Fibroblast of the aortic adventitia (primary cell): ENCODE data around the gene FGD3. TPM values are rescaled to one million over a fixed set of nuclear protein-coding genes. Genes with fewer than 3 reads are reported as not detected.

Source experiments
- DNase-seq: peaks from one replicate; pipeline ENCODE4 v3.0.0-alpha.2; 2010; ENCODE audit warnings: low read depth
- H3K4me3 ChIP-seq: 2 replicates; pipeline ENCODE4 v1.5.1; 2011; ENCODE audit warnings: low read depth, mild to moderate bottlenecking, control low read depth, low read length, moderate library complexity
- total RNA-seq: library from RNA; depleted of rRNA; stranded (reverse); fragments of >200 nt; gene quantifications from 2 replicates; pipeline ENCODE4 v1.2.3, GENCODE V29; 2012; ENCODE audit warnings: low replicate concordance
- TF ChIP-seq, protein P1 (sequence below): IDR thresholded peaks from 2 replicates; pipeline ENCODE4 v1.5.1; 2011; ENCODE audit warnings: mild to moderate bottlenecking, low read length, control low read depth, inconsistent platforms; ENCODE audit not compliant: insufficient read depth

The FGD3 gene
- total RNA-seq, 1 donor = not detected

- DNase-seq = no peak
- TF ChIP-seq, protein P1, sequence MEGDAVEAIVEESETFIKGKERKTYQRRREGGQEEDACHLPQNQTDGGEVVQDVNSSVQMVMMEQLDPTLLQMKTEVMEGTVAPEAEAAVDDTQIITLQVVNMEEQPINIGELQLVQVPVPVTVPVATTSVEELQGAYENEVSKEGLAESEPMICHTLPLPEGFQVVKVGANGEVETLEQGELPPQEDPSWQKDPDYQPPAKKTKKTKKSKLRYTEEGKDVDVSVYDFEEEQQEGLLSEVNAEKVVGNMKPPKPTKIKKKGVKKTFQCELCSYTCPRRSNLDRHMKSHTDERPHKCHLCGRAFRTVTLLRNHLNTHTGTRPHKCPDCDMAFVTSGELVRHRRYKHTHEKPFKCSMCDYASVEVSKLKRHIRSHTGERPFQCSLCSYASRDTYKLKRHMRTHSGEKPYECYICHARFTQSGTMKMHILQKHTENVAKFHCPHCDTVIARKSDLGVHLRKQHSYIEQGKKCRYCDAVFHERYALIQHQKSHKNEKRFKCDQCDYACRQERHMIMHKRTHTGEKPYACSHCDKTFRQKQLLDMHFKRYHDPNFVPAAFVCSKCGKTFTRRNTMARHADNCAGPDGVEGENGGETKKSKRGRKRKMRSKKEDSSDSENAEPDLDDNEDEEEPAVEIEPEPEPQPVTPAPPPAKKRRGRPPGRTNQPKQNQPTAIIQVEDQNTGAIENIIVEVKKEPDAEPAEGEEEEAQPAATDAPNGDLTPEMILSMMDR = no peak
- no peak overlapping the region for H3K4me3 ChIP-seq
Measured at GRCh38 chr9:92965061-92965758, 17.9 kb downstream of the FGD3 start.

- TF ChIP-seq, protein P1 = no peak
Measured at GRCh38 chr9:92965759-92966517, 18.6 kb downstream of the FGD3 start.

GRCh38 chr9:92966518-92966800 lies 19.1 kb downstream of the FGD3 start:
- H3K4me3 ChIP-seq = no peak overlapping the region
- DNase-seq = no peak
- TF ChIP-seq, protein P1 = no peak

More at GRCh38 chr9:92965759-92966517, 18.6 kb downstream of the FGD3 start:
- no peak for DNase-seq
- no peak overlapping the region for H3K4me3 ChIP-seq

DNA sequence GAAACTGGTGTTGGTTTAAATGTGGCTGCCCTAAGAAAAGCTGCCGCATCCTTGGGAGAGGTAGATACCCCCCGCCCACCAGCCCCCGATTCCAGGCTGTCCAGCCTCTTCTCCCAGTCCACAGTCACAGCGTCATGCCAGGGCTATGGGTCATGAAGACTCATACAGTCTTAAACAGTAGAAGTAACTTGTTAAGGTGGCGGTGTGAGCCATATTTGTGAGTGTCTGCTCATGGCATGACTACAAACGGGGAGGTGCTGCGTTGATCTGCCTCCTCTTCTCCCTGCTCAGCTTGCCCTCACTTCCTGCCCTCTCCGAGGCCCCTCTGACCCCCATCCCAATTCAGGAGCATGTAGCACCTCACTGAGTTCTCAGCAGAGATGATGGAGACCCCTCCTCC lies 20.8 kb downstream of the FGD3 start:
- DNase-seq = no peak
- no peak overlapping the region for H3K4me3 ChIP-seq
- TF ChIP-seq, protein P1 = no peak

GRCh38 chr9:92969516-92970466 lies 22.5 kb downstream of the FGD3 start:
- TF ChIP-seq, protein P1 = no peak
- DNase-seq = no peak
- no peak overlapping the region for H3K4me3 ChIP-seq

GRCh38 chr9:92970467-92970923 lies 23.2 kb downstream of the FGD3 start:
- H3K4me3 ChIP-seq = no peak overlapping the region
- DNase-seq = peak; percentile 31
- TF ChIP-seq, protein P1 = no peak
